ENCODE results near the gene KCNC4. TPM values are rescaled to one million over a fixed set of nuclear protein-coding genes. Genes with fewer than 3 reads are reported as not detected.

Gene KCNC4
- total RNA-seq, 6 donors from 2014 or later, result 2.5 to 11.9 (median 4.4) TPM

- no peak for ATAC-seq (ENCODE audit: low FRiP score in 2 of 2)
- Histone ChIP-seq H3K4me1 (peaks cover 0 to 5% (median 0%) of the 10 kb centered on the region in 4 donors), H3K36me3 (no peaks in the 10 kb centered on the region), H3K4me3 (no peak overlapping the region), H3K9me3 (no peaks in the 10 kb centered on the region), H3K27ac (no peak overlapping the region), H3K27me3 (no peaks in the 10 kb centered on the region)
- DNase-seq, result peak in 1 of 2 donors; percentile 5
- WGBS, 2 donors, result 70 to 79% methylated on average over 9 of the region's 9 CpGs
- TF ChIP-seq POLR2A (IDR thresholded peaks at IDR 0.05), result no peak
- TF ChIP-seq POLR2AphosphoS5 (IDR thresholded peaks at IDR 0.05), result no peak
These were observed 35.9 kb downstream of the KCNC4 start for GRCh38 chr1:110245876-110246620.

- Histone ChIP-seq H3K9me3 (no peaks in the 10 kb centered on the region), H3K4me1 (no peaks in the 10 kb centered on the region), H3K4me3 (no peak overlapping the region), H3K27me3 (no peaks in the 10 kb centered on the region), H3K27ac (no peak overlapping the region), H3K36me3 (no peaks in the 10 kb centered on the region)
- DNase-seq (no peak), ATAC-seq (ENCODE audit: low FRiP score in 2 of 2) (no peak)
- 71 to 80% methylated on average over 4 of the region's 4 CpGs for WGBS, 2 donors
- no peak for TF ChIP-seq POLR2A (IDR thresholded peaks at IDR 0.05)
- no peak for TF ChIP-seq POLR2AphosphoS5 (IDR thresholded peaks at IDR 0.05)
These were observed 38.6 kb downstream of the KCNC4 start for GRCh38 chr1:110248746-110249145.

- Histone ChIP-seq H3K9me3 (no peaks in the 10 kb centered on the region), H3K27me3 (no peaks in the 10 kb centered on the region), H3K27ac (no peak overlapping the region), H3K36me3 (no peaks in the 10 kb centered on the region), H3K4me1 (no peaks in the 10 kb centered on the region), H3K4me3 (no peak overlapping the region)
- no peak for DNase-seq
- 88 to 91% methylated on average over 3 to 4 of the region's 4 CpGs for WGBS, 2 donors
- TF ChIP-seq EP300 (IDR thresholded peaks at IDR 0.05), result no peak
- TF ChIP-seq POLR2AphosphoS5 (IDR thresholded peaks at IDR 0.05), result no peak
- no peak for TF ChIP-seq CTCF (IDR thresholded peaks at IDR 0.05)
- no peak for TF ChIP-seq POLR2A (IDR thresholded peaks at IDR 0.05)
- ATAC-seq (ENCODE audit: low FRiP score in 2 of 2), result no peak
These were observed 39.1 kb downstream of the KCNC4 start for GRCh38 chr1:110249256-110249655.

- WGBS, 2 donors, result 84 to 90% methylated on average over 4 of the region's 4 CpGs
These were observed 39.9 kb downstream of the KCNC4 start for GRCh38 chr1:110250008-110250407.

GRCh38 chr1:110250749-110251148 lies 40.6 kb downstream of the KCNC4 start:
- Histone ChIP-seq H3K27ac (no peak overlapping the region), H3K4me1 (no peaks in the 10 kb centered on the region), H3K9me3 (no peaks in the 10 kb centered on the region), H3K36me3 (no peaks in the 10 kb centered on the region), H3K27me3 (no peaks in the 10 kb centered on the region), H3K4me3 (no peak overlapping the region)
- WGBS, 2 donors, result 67 to 93% methylated on average over 1 to 2 of the region's 2 CpGs
- no peak for DNase-seq
- TF ChIP-seq CTCF (IDR thresholded peaks at IDR 0.05) (no peak), EP300 (IDR thresholded peaks at IDR 0.05) (no peak), POLR2A (IDR thresholded peaks at IDR 0.05) (no peak), POLR2AphosphoS5 (IDR thresholded peaks at IDR 0.05) (no peak)
- peak in 1 of 2 donors; percentile 12 for ATAC-seq (ENCODE audit: low FRiP score in 2 of 2)

More at GRCh38 chr1:110250008-110250407, 39.9 kb downstream of the KCNC4 start:
- H3K4me1 ChIP-seq, result no peaks in the 10 kb centered on the region
- H3K9me3 ChIP-seq, result no peaks in the 10 kb centered on the region
- no peak overlapping the region for H3K27ac ChIP-seq
- no peaks in the 10 kb centered on the region for H3K36me3 ChIP-seq
- no peak overlapping the region for H3K4me3 ChIP-seq
- no peak for TF ChIP-seq POLR2AphosphoS5 (IDR thresholded peaks at IDR 0.05)
- TF ChIP-seq CTCF (IDR thresholded peaks at IDR 0.05), result no peak
- no peak for TF ChIP-seq POLR2A (IDR thresholded peaks at IDR 0.05)
- no peak for TF ChIP-seq EP300 (IDR thresholded peaks at IDR 0.05)
- H3K27me3 ChIP-seq, result no peaks in the 10 kb centered on the region
- ATAC-seq (ENCODE audit: low FRiP score in 2 of 2) (no peak), DNase-seq (no peak)

GRCh38 chr1:110253213-110253612 lies 43.1 kb downstream of the KCNC4 start:
- no peak for DNase-seq
- no peak for ATAC-seq (ENCODE audit: low FRiP score in 2 of 2)
- Histone ChIP-seq H3K36me3 (no peaks in the 10 kb centered on the region), H3K27me3 (no peaks in the 10 kb centered on the region), H3K4me1 (no peaks in the 10 kb centered on the region), H3K9me3 (no peaks in the 10 kb centered on the region), H3K27ac (no peak overlapping the region), H3K4me3 (no peak overlapping the region)
- TF ChIP-seq POLR2A (IDR thresholded peaks at IDR 0.05), result no peak
- no peak for TF ChIP-seq EP300 (IDR thresholded peaks at IDR 0.05)
- TF ChIP-seq CTCF (IDR thresholded peaks at IDR 0.05), result no peak
- no peak for TF ChIP-seq POLR2AphosphoS5 (IDR thresholded peaks at IDR 0.05)
- 80 to 100% methylated on average over 1 of the region's 1 CpG for WGBS, 2 donors
